ENCODE results near the gene SCO2.
"Not testable (repeated sequence)": the region's sequence is repeated elsewhere in the genome, so short reads cannot be mapped to it uniquely, and the experiment has no call there.

Gene SCO2

DNA sequence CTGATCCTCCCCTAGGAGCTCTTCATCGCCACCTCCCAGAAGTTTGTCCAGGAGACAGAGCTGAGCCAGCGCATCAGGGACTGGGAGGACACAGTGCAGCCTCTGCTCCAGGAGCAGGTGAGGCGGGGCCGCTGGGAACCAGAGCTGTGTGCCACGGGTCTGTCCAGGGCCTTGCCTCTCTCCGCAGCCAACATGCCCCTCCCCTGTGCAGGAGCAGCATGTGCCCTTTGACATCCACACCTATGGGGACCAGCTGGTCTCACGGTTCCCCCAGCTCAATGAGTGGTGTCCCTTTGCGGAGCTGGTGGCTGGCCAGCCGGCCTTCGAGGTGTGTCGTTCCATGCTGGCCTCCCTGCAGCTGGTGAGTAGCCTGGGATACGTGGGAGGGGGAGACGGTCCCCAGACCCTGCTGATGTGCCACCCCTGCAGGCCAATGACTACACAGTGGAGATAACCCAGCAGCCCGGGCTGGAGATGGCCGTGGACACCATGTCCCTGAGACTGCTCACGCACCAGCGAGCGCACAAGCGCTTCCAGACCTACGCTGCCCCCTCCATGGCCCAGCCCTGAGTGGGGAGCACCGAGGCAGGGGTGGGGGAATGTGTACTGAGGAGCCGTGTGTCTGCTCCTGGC lies 2.5 kb downstream of the SCO2 start:
- DNase-seq (ENCODE audit: low spot score): peak; percentile 72
- no peak overlapping the region for H3K4me3 ChIP-seq
- no peak overlapping the region for H3K27ac ChIP-seq
- TF ChIP-seq, protein P1, sequence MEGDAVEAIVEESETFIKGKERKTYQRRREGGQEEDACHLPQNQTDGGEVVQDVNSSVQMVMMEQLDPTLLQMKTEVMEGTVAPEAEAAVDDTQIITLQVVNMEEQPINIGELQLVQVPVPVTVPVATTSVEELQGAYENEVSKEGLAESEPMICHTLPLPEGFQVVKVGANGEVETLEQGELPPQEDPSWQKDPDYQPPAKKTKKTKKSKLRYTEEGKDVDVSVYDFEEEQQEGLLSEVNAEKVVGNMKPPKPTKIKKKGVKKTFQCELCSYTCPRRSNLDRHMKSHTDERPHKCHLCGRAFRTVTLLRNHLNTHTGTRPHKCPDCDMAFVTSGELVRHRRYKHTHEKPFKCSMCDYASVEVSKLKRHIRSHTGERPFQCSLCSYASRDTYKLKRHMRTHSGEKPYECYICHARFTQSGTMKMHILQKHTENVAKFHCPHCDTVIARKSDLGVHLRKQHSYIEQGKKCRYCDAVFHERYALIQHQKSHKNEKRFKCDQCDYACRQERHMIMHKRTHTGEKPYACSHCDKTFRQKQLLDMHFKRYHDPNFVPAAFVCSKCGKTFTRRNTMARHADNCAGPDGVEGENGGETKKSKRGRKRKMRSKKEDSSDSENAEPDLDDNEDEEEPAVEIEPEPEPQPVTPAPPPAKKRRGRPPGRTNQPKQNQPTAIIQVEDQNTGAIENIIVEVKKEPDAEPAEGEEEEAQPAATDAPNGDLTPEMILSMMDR (IDR thresholded peaks at IDR 0.05): no peak

GRCh38 chr22:50522208-50522805 lies 3.1 kb downstream of the SCO2 start:
- DNase-seq (ENCODE audit: low spot score): peak; percentile 71
- no peak overlapping the region for H3K27ac ChIP-seq
- TF ChIP-seq, protein P1 (IDR thresholded peaks at IDR 0.05): no peak
- no peak overlapping the region for H3K4me3 ChIP-seq

GRCh38 chr22:50521710-50522109 lies 3.7 kb downstream of the SCO2 start:
- no peak for DNase-seq (ENCODE audit: low spot score)
- no peak overlapping the region for H3K27ac ChIP-seq
- TF ChIP-seq, protein P1 (IDR thresholded peaks at IDR 0.05): no peak
- H3K4me3 ChIP-seq: no peak overlapping the region

GRCh38 chr22:50520826-50521453 lies 4.5 kb downstream of the SCO2 start:
- no peak overlapping the region for H3K4me3 ChIP-seq
- TF ChIP-seq, protein P1 (IDR thresholded peaks at IDR 0.05): no peak
- no peak overlapping the region for H3K27ac ChIP-seq
- peak; percentile 66 for DNase-seq (ENCODE audit: low spot score)

GRCh38 chr22:50520184-50520583 lies 5.2 kb downstream of the SCO2 start:
- H3K27ac ChIP-seq; H3K4me3 ChIP-seq; DNase-seq (ENCODE audit: low spot score): not testable (repeated sequence)

GRCh38 chr22:50519151-50519550 lies 6.2 kb downstream of the SCO2 start:
- TF ChIP-seq, protein P1 (IDR thresholded peaks at IDR 0.05): no peak
- DNase-seq (ENCODE audit: low spot score): peak; percentile 73
- Histone ChIP-seq H3K27ac (no peak overlapping the region), H3K4me3 (no peak overlapping the region)

GRCh38 chr22:50518606-50519005 lies 6.8 kb downstream of the SCO2 start:
- no peak for DNase-seq (ENCODE audit: low spot score)
- TF ChIP-seq, protein P1 (IDR thresholded peaks at IDR 0.05): no peak
- no peak overlapping the region for H3K27ac ChIP-seq
- no peak overlapping the region for H3K4me3 ChIP-seq
